Heart right ventricle (tissue), 16 donors: Measurements from ENCODE around the gene OASL. TPM values are rescaled to one million over a fixed set of nuclear protein-coding genes. Genes with fewer than 3 reads are reported as not detected.

Experiments used
- ATAC-seq, 8 donors: fragments of 200-7000 bp; cut with Tn5 transposase; one replicate each; pipeline ENCODE4 v1.9.1; 2020; ENCODE audit warnings: mild to moderate bottlenecking in 8 of 8, moderate library complexity in 8 of 8, moderate number of reproducible peaks in 1 of 8
- DNase-seq, 2 donors: peaks; one replicate each; pipeline ENCODE4 v3.0.0-alpha.2; 2020
- H3K27ac ChIP-seq, 10 donors: fragments of 200-600 bp; sonication (generic) in 2 of 10; one replicate each; pipeline versions ENCODE4 v1.5.0 to v1.8.0; 2020 to 2022; ENCODE audit warnings: mild to moderate bottlenecking in 3 of 10
- H3K27me3 ChIP-seq, 7 donors: fragments of 200-600 bp; one replicate each; pipeline ENCODE4 v1.8.0; 2021 to 2022; ENCODE audit warnings: mild to moderate bottlenecking in 2 of 7
- H3K36me3 ChIP-seq, 9 donors: fragments of 200-600 bp; sonication (generic) in 1 of 9; one replicate each; pipeline versions ENCODE4 v1.5.0 to v1.8.0; 2020 to 2022; ENCODE audit warnings: mild to moderate bottlenecking in 2 of 9
- H3K4me1 ChIP-seq, 9 donors: fragments of 200-600 bp; sonication (generic) in 1 of 9; one replicate each; pipeline versions ENCODE4 v1.5.0 to v1.8.0; 2020 to 2022; ENCODE audit warnings: mild to moderate bottlenecking in 4 of 9
- H3K4me3 ChIP-seq, 10 donors: fragments of 200-600 bp; sonication (generic) in 2 of 10; one replicate each; pipeline versions ENCODE4 v1.5.0 to v1.8.0; 2020 to 2022; ENCODE audit warnings: mild to moderate bottlenecking in 7 of 10, moderate library complexity in 2 of 10
- H3K9me3 ChIP-seq, 11 donors: fragments of 200-600 bp in 10 of 11; sonication (generic) in 2 of 11; one replicate each; pipeline versions ENCODE4 v1.5.0 to v1.8.0; 2013 to 2022; ENCODE audit warnings: mild to moderate bottlenecking in 2 of 11, control low read depth in 1 of 11, moderate library complexity in 1 of 11
- CTCF ChIP-seq, 9 donors: fragments of 200-600 bp; sonication (generic) in 2 of 9; IDR thresholded peaks; one replicate each; pipeline versions ENCODE4 v1.5.0 to v1.8.0; 2021 to 2022; ENCODE audit warnings: antibody characterized with exemption in 9 of 9, mild to moderate bottlenecking in 5 of 9, moderate library complexity in 1 of 9
- WGBS, 2 donors: extraction: QIAGEN DNeasy Blood & Tissue Kit; methylation state at CpG; one replicate each; pipeline ENCODE4 v1.1.7; 2013; ENCODE audit warnings: inconsistent platforms in 1 of 2; 5-methylcytosine and 5-hydroxymethylcytosine counted together
- intact Hi-C, 10 donors: fragments of 100-400 bp; cut with DNase I; formaldehyde crosslinking; loops; one replicate each; pipeline versions ENCODE4 v1.11.1 to v1.14.2; 2022
- polyA plus RNA-seq, 2 donors: library from polyadenylated mRNA; stranded (reverse); fragments of 200-250 nt; gene quantifications; one replicate each; pipeline ENCODE4 v1.2.3, GENCODE V29; 2013
- total RNA-seq, 10 donors: library from RNA; stranded (reverse); fragmentation: NEBNext Ultra II Directional in 3 of 10; extraction: Animal tissue kit (Norgen Biotek cat#: 25700) in 3 of 10; gene quantifications; one replicate each; pipeline versions ENCODE4 v1.2.1 to v1.2.4, GENCODE V29; 2021 to 2023
- donor health status: Arrhythmogenic right ventricular cardiomyopathy.
- donor health status: ischemic (EF 13 %, LVEDD 7.1; RV severe dilation, severe dysfunction).
- donor health status: healthy with polysubstance abuse.
- donor health status: DM: no; HTN: yes; CAD: no.
- donor health status: DM: no; HTN: no; CAD: no.
- donor health status: ischemic (EF 25% LVEDD 6.9; RV normal size, moderate dysfunction).
- donor health status: ischemic (EF 25% LVEDD 5.7; RV mildly dilated, moderate dysfunction).
- donor health status: healthy.
- donor health status: DM: yes; HTN: yes; CAD: no.
- donor health status: Ischemic cardiomyopathy.
- donor health status: ischemic (EF 35%, LVEDD 5.7; RV mildly dilated, moderate dysfunction).
- donor health status: nonischemic (EF 11% LVEDD 7.7; RV severe dilation, severe dysfunction).
- donor health status: DM: yes; HTN: yes; CAD: no.
- donor health status: PGD.
- donor health status: ischemic (EF 29% LVEDD 5.4; RV normal size, mild dysfunction).
- donor health status: nonischemic (EF 23%, LVEDD 6.1; RV moderate dilation, normal function).

The OASL gene
- total and polyA plus RNA-seq, 12 donors: 0.19 to 2.5 (median 0.95) TPM

- intact Hi-C loops: no loop called here
- no peaks in the 10 kb centered on the region for H3K27me3 ChIP-seq
- whole genome bisulfite sequencing, 2 donors: 92 to 95% methylated on average over 1 to 2 of the region's 2 CpGs
Observed at GRCh38 chr12:121018860-121019617, 20.0 kb downstream of the OASL start.

GRCh38 chr12:121017966-121018491 lies 21.0 kb downstream of the OASL start:
- H3K9me3 ChIP-seq: peaks cover 0 to 3% (median 0%) of the 10 kb centered on the region in 11 donors
- H3K4me3 ChIP-seq: no peak overlapping the region
- ATAC-seq: no peak
- DNase-seq: no peak
- 89 to 90% methylated on average over 15 of the region's 15 CpGs for WGBS, 2 donors
- intact Hi-C loops: no loop called here
- H3K36me3 ChIP-seq: peaks cover 0 to 25% (median 0%) of the 10 kb centered on the region in 9 donors
- peak overlapping the region in 1 of 10 donors; percentile 56 for H3K27ac ChIP-seq
- TF ChIP-seq CTCF (IDR thresholded peaks at IDR 0.05): no peak
- no peaks in the 10 kb centered on the region for H3K27me3 ChIP-seq
- H3K4me1 ChIP-seq: peaks cover 0 to 13% (median 7%) of the 10 kb centered on the region in 9 donors

More at GRCh38 chr12:121018860-121019617, 20.0 kb downstream of the OASL start:
- Histone ChIP-seq H3K4me1 (peaks cover 0 to 13% (median 7%) of the 10 kb centered on the region in 9 donors), H3K36me3 (peaks cover 0 to 32% (median 0%) of the 10 kb centered on the region in 9 donors), H3K9me3 (peaks cover 0 to 3% (median 0%) of the 10 kb centered on the region in 11 donors), H3K27ac (peak overlapping the region in 1 of 10 donors; percentile 56), H3K4me3 (no peak overlapping the region)
- TF ChIP-seq CTCF (IDR thresholded peaks at IDR 0.05): no peak
- ATAC-seq (no peak), DNase-seq (no peak)

GRCh38 chr12:121015825-121016766 lies 22.9 kb downstream of the OASL start, which contains the start of gene C12orf43:
C12orf43 (minus strand) TSS chr12:121016487; CDS start chr12:121016474, 13 bp downstream.
- no peak for TF ChIP-seq CTCF (IDR thresholded peaks at IDR 0.05)
- no peaks in the 10 kb centered on the region for H3K27me3 ChIP-seq
- DNase-seq: peak; percentile 84 to 94
- WGBS, 2 donors: 1% methylated on average over 34 of the region's 34 CpGs
- peak within 1 kb of the TSS; percentile 64 to 98 (median 83) for H3K4me3 ChIP-seq
- H3K9me3 ChIP-seq: peaks cover 0 to 3% (median 0%) of the 10 kb centered on the region in 11 donors
- peaks cover 0 to 13% (median 7%) of the 10 kb centered on the region in 9 donors for H3K4me1 ChIP-seq
- peak within 1 kb of the TSS in 9 of 10 donors; percentile 39 to 87 (median 70) for H3K27ac ChIP-seq
- intact Hi-C loops: no loop called here
- H3K36me3 ChIP-seq: peaks cover 0 to 30% (median 0%) of the 10 kb centered on the region in 9 donors
- peak; percentile 96 to 100 (median 99) for ATAC-seq

GRCh38 chr12:121013715-121014114 lies 25.3 kb downstream of the OASL start:
- intact Hi-C loops: no loop called here
- H3K9me3 ChIP-seq: no peaks in the 10 kb centered on the region
- 88 to 91% methylated on average over 3 of the region's 3 CpGs for WGBS, 2 donors

More at GRCh38 chr12:121013715-121014114, 25.3 kb downstream of the OASL start:
- DNase-seq (no peak), ATAC-seq (no peak)
- peaks cover 0 to 42% (median 12%) of the 10 kb centered on the region in 9 donors for H3K36me3 ChIP-seq
- no peak overlapping the region for H3K4me3 ChIP-seq
- H3K27ac ChIP-seq: no peak overlapping the region
- H3K27me3 ChIP-seq: no peaks in the 10 kb centered on the region
- peaks cover 0 to 13% (median 7%) of the 10 kb centered on the region in 9 donors for H3K4me1 ChIP-seq
- no peak for TF ChIP-seq CTCF (IDR thresholded peaks at IDR 0.05)
